Panc1 (cell line): ENCODE measurements around the gene ACTG1. TPM values are rescaled to one million over a fixed set of nuclear protein-coding genes. Genes with fewer than 3 reads are reported as not detected.

Experiments
- ATAC-seq: fragments of 200-7000 bp; cut with Tn5 transposase; 2 replicates; pipeline ENCODE4 v1.9.1; 2020; ENCODE audit warnings: mild to moderate bottlenecking, moderate library complexity
- BruUV-seq: library from RNA; stranded (reverse); fragments of 400-500 nt; replicated peaks from 2 replicates; lab custom pipeline; 2021; lab: Mats Ljungman, UMichigan
- CTCF ChIA-PET: fragments of 300-600 bp; sonication (Branson Sonifier 250); formaldehyde crosslinking; loops from one replicate; lab custom pipeline; 2022; ENCODE audit warnings: antibody characterized with exemption; lab: Charles Lee
- POLR2A ChIA-PET: fragments of 300-600 bp; sonication (Branson Sonifier 250); formaldehyde crosslinking; loops from one replicate; lab custom pipeline; 2022; ENCODE audit warnings: antibody characterized with exemption; lab: Charles Lee
- DNase-seq: peaks from one replicate; pipeline ENCODE4 v3.0.0-alpha.2; 2010; ENCODE audit warnings: low read depth, low spot score
- H3K27ac ChIP-seq: 2 replicates; pipeline ENCODE4 v1.5.1; 2011; ENCODE audit warnings: mild to moderate bottlenecking, low read length, inconsistent platforms
- H3K27me3 ChIP-seq: fragments of 200-500 bp; sonication (Bioruptor generic); 2 replicates; pipeline ENCODE4 v1.6.0; 2014; ENCODE audit warnings: low read length, inconsistent platforms; ENCODE audit not compliant: control insufficient read depth, insufficient read depth
- H3K36me3 ChIP-seq: fragments of 200-500 bp; sonication (Bioruptor generic); 2 replicates; pipeline ENCODE4 v1.5.1; 2014; ENCODE audit warnings: inconsistent platforms, mild to moderate bottlenecking, low read length, moderate library complexity; ENCODE audit not compliant: control insufficient read depth, insufficient read depth
- H3K4me1 ChIP-seq: 2 replicates; pipeline ENCODE4 v1.5.1; 2011; ENCODE audit warnings: inconsistent platforms, mild to moderate bottlenecking, low read length, moderate library complexity; ENCODE audit not compliant: control insufficient read depth, insufficient read depth
- H3K4me3 ChIP-seq, 2 experiments: 2 replicates each; pipeline ENCODE4 v1.5.1; 2011 to 2012; ENCODE audit warnings: low read depth in 2 of 2, low read length in 2 of 2, mild to moderate bottlenecking in 2 of 2, inconsistent platforms in 1 of 2, moderate library complexity in 1 of 2
- H3K9me3 ChIP-seq: fragments of 200-500 bp; sonication (Bioruptor generic); 2 replicates; pipeline ENCODE4 v1.5.1; 2014; ENCODE audit warnings: low read depth, mild to moderate bottlenecking, inconsistent platforms, low read length, moderate library complexity; ENCODE audit not compliant: control insufficient read depth, insufficient read depth
- POLR2AphosphoS5 ChIP-seq: IDR thresholded peaks from 2 replicates; pipeline ENCODE4 v1.6.1; 2012; ENCODE audit warnings: mild to moderate bottlenecking, low read depth, low read length, moderate library complexity
- SIN3A ChIP-seq: IDR thresholded peaks from 2 replicates; pipeline ENCODE4 v1.6.1; 2012; ENCODE audit warnings: low read depth, mild to moderate bottlenecking, low read length, moderate library complexity, borderline replicate concordance; ENCODE audit not compliant: insufficient read depth
- TCF7L2 ChIP-seq: IDR thresholded peaks from 2 replicates; pipeline ENCODE4 v1.6.1; 2011; ENCODE audit warnings: mild to moderate bottlenecking, low read depth, low read length, inconsistent platforms
- in situ Hi-C: cut with HindIII; loops from 2 replicates; pipeline ENCODE4 v1.10.0; 2016; ENCODE audit warnings: low sequenced_read_pairs, low pct_unique_long_range_greater_than_20kb
- intact Hi-C: fragments of 100-400 bp; cut with micrococcal nuclease; formaldehyde crosslinking; loops from one replicate; pipeline ENCODE4 v1.10.0; 2022; ENCODE audit not compliant: unreplicated experiment
- total RNA-seq: library from RNA; stranded (reverse); gene quantifications from one replicate; pipeline ENCODE4 v1.2.1, GENCODE V29; 2021; ENCODE audit not compliant: unreplicated experiment
- TF ChIP-seq, protein P1 (sequence below), 2 experiments: IDR thresholded peaks; 2 replicates each; pipeline ENCODE4 v1.6.1; 2011 to 2012; ENCODE audit warnings: low read depth in 2 of 2, control low read depth in 1 of 2, low read length in 1 of 2, mild to moderate bottlenecking in 1 of 2, moderate library complexity in 1 of 2; ENCODE audit not compliant: insufficient read depth in 1 of 2
- TF ChIP-seq, protein P2 (sequence below): fragments of 450-650 bp; IDR thresholded peaks from 2 replicates; pipeline ENCODE4 v1.5.1; 2017; ENCODE audit warnings: mild to moderate bottlenecking

Gene ACTG1
- total RNA-seq, 1 experiment from 2014 or later, result 4,502 TPM

DNA sequence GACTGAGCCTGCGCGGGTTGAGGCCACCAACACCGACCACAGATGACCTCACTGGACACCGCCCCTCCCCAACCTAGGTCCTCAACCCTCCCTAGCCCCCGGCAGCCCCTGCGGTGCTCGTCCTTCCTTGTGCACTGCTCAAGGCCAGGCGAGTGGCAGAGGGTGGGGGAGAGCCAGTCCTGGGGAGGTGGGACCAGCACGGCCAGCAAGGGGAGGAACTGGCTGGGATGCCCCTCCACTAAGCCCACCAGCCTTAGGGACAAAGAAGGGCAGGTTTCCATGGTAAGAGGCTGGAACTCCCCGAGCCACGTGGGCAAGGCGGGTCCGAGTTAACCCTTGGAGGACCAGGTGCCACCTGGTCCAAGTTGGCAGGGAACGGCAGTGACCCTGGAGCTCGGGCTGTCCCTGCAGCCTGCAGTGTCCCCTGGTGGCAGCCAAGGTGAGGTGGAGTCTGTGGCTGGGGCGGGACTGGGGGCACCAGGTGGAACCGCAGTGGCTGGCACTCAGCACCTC, 24.8 kb upstream of the ACTG1 start:
- Histone ChIP-seq H3K9me3 (no peaks in the 10 kb centered on the region), H3K27ac (peak overlapping the region; percentile 79), H3K36me3 (no peaks in the 10 kb centered on the region; the same call in 1 of the 2 replicates), H3K4me3 (no peak overlapping the region), H3K4me1 (peaks cover 49% of the 10 kb centered on the region), H3K27me3 (no peaks in the 10 kb centered on the region)
- in situ Hi-C loops, result no loop called here
- DNase-seq, result no peak
- CTCF ChIA-PET, result interaction anchor here (0.6 kb wide), 1 partner anchor 143 kb away, joined by 6 read pairs; no protein-coding TSS in a partner anchor
- POLR2A ChIA-PET, result interaction anchor here (1.2 kb wide), 1 partner anchor 17 kb away, joined by 5 read pairs; no protein-coding TSS in a partner anchor
- peak; percentile 39 for ATAC-seq
- TF ChIP-seq TCF7L2, result 0 out of 2 replicates have a peak, but pooled peaks have one; percentile 1
- peak; percentile 95 for TF ChIP-seq POLR2AphosphoS5
- no peak for TF ChIP-seq SIN3A
- TF ChIP-seq, protein P1, sequence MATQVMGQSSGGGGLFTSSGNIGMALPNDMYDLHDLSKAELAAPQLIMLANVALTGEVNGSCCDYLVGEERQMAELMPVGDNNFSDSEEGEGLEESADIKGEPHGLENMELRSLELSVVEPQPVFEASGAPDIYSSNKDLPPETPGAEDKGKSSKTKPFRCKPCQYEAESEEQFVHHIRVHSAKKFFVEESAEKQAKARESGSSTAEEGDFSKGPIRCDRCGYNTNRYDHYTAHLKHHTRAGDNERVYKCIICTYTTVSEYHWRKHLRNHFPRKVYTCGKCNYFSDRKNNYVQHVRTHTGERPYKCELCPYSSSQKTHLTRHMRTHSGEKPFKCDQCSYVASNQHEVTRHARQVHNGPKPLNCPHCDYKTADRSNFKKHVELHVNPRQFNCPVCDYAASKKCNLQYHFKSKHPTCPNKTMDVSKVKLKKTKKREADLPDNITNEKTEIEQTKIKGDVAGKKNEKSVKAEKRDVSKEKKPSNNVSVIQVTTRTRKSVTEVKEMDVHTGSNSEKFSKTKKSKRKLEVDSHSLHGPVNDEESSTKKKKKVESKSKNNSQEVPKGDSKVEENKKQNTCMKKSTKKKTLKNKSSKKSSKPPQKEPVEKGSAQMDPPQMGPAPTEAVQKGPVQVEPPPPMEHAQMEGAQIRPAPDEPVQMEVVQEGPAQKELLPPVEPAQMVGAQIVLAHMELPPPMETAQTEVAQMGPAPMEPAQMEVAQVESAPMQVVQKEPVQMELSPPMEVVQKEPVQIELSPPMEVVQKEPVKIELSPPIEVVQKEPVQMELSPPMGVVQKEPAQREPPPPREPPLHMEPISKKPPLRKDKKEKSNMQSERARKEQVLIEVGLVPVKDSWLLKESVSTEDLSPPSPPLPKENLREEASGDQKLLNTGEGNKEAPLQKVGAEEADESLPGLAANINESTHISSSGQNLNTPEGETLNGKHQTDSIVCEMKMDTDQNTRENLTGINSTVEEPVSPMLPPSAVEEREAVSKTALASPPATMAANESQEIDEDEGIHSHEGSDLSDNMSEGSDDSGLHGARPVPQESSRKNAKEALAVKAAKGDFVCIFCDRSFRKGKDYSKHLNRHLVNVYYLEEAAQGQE (IDR thresholded peaks at IDR 0.05; ENCODE audit: insufficient read depth in 1 of 2, low read depth in 2 of 2, low read length in 1 of 2), result no peak
- TF ChIP-seq, protein P2, sequence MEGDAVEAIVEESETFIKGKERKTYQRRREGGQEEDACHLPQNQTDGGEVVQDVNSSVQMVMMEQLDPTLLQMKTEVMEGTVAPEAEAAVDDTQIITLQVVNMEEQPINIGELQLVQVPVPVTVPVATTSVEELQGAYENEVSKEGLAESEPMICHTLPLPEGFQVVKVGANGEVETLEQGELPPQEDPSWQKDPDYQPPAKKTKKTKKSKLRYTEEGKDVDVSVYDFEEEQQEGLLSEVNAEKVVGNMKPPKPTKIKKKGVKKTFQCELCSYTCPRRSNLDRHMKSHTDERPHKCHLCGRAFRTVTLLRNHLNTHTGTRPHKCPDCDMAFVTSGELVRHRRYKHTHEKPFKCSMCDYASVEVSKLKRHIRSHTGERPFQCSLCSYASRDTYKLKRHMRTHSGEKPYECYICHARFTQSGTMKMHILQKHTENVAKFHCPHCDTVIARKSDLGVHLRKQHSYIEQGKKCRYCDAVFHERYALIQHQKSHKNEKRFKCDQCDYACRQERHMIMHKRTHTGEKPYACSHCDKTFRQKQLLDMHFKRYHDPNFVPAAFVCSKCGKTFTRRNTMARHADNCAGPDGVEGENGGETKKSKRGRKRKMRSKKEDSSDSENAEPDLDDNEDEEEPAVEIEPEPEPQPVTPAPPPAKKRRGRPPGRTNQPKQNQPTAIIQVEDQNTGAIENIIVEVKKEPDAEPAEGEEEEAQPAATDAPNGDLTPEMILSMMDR, result peak; percentile 92; the same call in 1 of the 2 replicates
- intact Hi-C loops, result no loop called here
- BruUV-seq, result no TSS peak

GRCh38 chr17:81536299-81537290, 24.0 kb upstream of the ACTG1 start:
- ATAC-seq (peak; percentile 10), DNase-seq (no peak)
- Histone ChIP-seq H3K9me3 (no peaks in the 10 kb centered on the region), H3K4me3 (no peak overlapping the region), H3K4me1 (peaks cover 45% of the 10 kb centered on the region), H3K27ac (peak overlapping the region; percentile 71), H3K36me3 (no peaks in the 10 kb centered on the region; the same call in 1 of the 2 replicates), H3K27me3 (no peaks in the 10 kb centered on the region)
- ChIA-PET POLR2A (no interaction called here), CTCF (interaction anchor here (0.6 kb wide), 1 partner anchor 142 kb away, joined by 6 read pairs; no protein-coding TSS in a partner anchor)
- no TSS peak for BruUV-seq
- in situ Hi-C loops, result no loop called here
- intact Hi-C loops, result no loop called here
- TF ChIP-seq, protein P2, result no peak
- TF ChIP-seq TCF7L2, result 0 out of 2 replicates have a peak, but pooled peaks have one; percentile 16
- TF ChIP-seq, protein P1 (IDR thresholded peaks at IDR 0.05; ENCODE audit: insufficient read depth in 1 of 2, low read depth in 2 of 2, low read length in 1 of 2), result 0 out of 4 replicates have a peak, but pooled peaks of 1 of the 2 experiments have one; percentile 5
- peak; percentile 60; the same call in 1 of the 2 replicates for TF ChIP-seq SIN3A
- peak; percentile 94 for TF ChIP-seq POLR2AphosphoS5
